Measurements from ENCODE around the gene NKX3-2.

DNA sequence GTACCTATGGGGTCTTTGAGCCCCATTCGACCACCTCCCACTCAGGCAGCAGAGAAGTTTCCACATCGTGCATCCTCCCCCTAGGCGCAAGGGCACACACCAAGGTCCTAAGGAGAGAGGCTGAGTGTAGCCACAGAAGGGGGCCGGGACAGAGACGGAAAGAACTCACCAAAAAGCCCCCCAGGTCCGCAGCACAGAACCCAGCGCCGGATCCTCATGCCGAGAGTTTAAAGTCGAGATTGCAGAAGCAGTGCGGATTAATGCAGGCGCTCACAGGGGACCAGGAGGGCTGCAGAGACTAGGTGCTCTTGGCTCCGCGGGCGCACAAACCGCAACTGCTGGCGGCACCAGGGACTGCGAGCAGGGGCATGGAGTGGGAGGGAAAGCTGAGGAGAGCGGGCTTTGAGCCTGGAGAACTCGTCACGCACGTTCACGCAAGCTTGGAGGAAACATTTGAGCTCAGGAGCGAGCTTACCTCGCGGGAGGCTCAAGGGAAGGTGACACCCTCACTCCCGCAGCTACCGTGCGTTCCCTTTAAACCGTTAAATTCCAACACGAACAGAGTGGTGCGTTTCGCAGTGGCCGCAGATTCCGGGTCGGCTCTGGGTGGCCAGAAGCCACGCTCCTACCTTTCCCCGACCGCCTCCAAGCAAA, 8.5 kb downstream of the NKX3-2 start:
- TF ChIP-seq, protein P1, sequence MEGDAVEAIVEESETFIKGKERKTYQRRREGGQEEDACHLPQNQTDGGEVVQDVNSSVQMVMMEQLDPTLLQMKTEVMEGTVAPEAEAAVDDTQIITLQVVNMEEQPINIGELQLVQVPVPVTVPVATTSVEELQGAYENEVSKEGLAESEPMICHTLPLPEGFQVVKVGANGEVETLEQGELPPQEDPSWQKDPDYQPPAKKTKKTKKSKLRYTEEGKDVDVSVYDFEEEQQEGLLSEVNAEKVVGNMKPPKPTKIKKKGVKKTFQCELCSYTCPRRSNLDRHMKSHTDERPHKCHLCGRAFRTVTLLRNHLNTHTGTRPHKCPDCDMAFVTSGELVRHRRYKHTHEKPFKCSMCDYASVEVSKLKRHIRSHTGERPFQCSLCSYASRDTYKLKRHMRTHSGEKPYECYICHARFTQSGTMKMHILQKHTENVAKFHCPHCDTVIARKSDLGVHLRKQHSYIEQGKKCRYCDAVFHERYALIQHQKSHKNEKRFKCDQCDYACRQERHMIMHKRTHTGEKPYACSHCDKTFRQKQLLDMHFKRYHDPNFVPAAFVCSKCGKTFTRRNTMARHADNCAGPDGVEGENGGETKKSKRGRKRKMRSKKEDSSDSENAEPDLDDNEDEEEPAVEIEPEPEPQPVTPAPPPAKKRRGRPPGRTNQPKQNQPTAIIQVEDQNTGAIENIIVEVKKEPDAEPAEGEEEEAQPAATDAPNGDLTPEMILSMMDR (IDR thresholded peaks at IDR 0.05): no peak
- no peak for TF ChIP-seq POLR2A (IDR thresholded peaks at IDR 0.05)
